HepG2 (cell line): Measurements from ENCODE around the gene ZBTB2. TPM values are rescaled to one million over a fixed set of nuclear protein-coding genes. Genes with fewer than 3 reads are reported as not detected.
A peak's percentile ranks its signal among the peaks of the same experiment; 100 is the strongest.

ENCODE experiments used
- ASH2L ChIP-seq: fragments of 300-600, 200-600 bp; sonication (generic); IDR thresholded peaks from 2 replicates; pipeline ENCODE4 v1.7.0; 2017; ENCODE audit warnings: low read depth, mild to moderate bottlenecking, moderate library complexity, mixed read lengths, low read length; ENCODE audit not compliant: insufficient read length
- BATF2 ChIP-seq: sonication (generic); formaldehyde crosslinking; IDR thresholded peaks from 2 replicates; pipeline ENCODE4 v1.8.0; 2022; ENCODE audit warnings: mild to moderate bottlenecking, missing genetic modification reagents, moderate library complexity
- BCLAF1 ChIP-seq: fragments of 450-650 bp; IDR thresholded peaks from 2 replicates; pipeline ENCODE4 v1.6.1; 2017; ENCODE audit warnings: mild to moderate bottlenecking
- HMGXB4 ChIP-seq, 2 experiments: sonication (generic) in 1 of 2; formaldehyde crosslinking in 1 of 2; IDR thresholded peaks; 2 replicates each; pipeline versions ENCODE4 v1.4.0 to v1.6.1; 2018 to 2020; ENCODE audit warnings: missing genetic modification reagents in 2 of 2, borderline replicate concordance in 1 of 2, low read depth in 1 of 2, mild to moderate bottlenecking in 1 of 2, missing biosample characterization in 1 of 2
- KDM3A ChIP-seq: IDR thresholded peaks from 2 replicates; pipeline ENCODE4 v1.6.1; 2018; ENCODE audit warnings: low read depth, missing compliant biosample characterization
- KMT2B ChIP-seq: IDR thresholded peaks from 2 replicates; pipeline ENCODE4 v1.6.1; 2016; ENCODE audit warnings: missing genetic modification reagents, missing compliant biosample characterization
- LCORL ChIP-seq, 2 experiments: fragments of 450-650 bp in 1 of 2; sonication (generic) in 1 of 2; formaldehyde crosslinking in 1 of 2; IDR thresholded peaks; 2 replicates each; pipeline versions ENCODE4 v1.5.0 to v1.6.1; 2017 to 2020; ENCODE audit warnings: antibody characterized with exemption in 1 of 2, missing genetic modification reagents in 1 of 2
- MTF2 ChIP-seq: sonication (generic); formaldehyde crosslinking; IDR thresholded peaks from 2 replicates; pipeline ENCODE4 v1.5.0; 2020; ENCODE audit warnings: missing genetic modification reagents, borderline replicate concordance
- NR2C2 ChIP-seq: sonication (generic); formaldehyde crosslinking; IDR thresholded peaks from 2 replicates; pipeline ENCODE4 v1.4.0; 2020; ENCODE audit warnings: missing genetic modification reagents, mild to moderate bottlenecking, moderate library complexity, borderline replicate concordance
- NR2F1 ChIP-seq, 2 experiments: fragments of 450-650 bp in 1 of 2; formaldehyde crosslinking in 1 of 2; IDR thresholded peaks; 2 replicates each; pipeline versions ENCODE4 v1.5.0 to v1.6.1; 2016 to 2020; ENCODE audit warnings: mild to moderate bottlenecking in 1 of 2, missing compliant biosample characterization in 1 of 2, missing genetic modification reagents in 1 of 2, moderate library complexity in 1 of 2
- RFX5 ChIP-seq: IDR thresholded peaks from 2 replicates; pipeline ENCODE4 v1.6.1; 2011; ENCODE audit warnings: low read depth, low read length, improper control_type of control experiment
- TIGD3 ChIP-seq: sonication (generic); formaldehyde crosslinking; IDR thresholded peaks from 2 replicates; pipeline ENCODE4 v1.5.1; 2020; ENCODE audit warnings: mild to moderate bottlenecking, missing genetic modification reagents, borderline replicate concordance
- TOPORS ChIP-seq: sonication (generic); formaldehyde crosslinking; IDR thresholded peaks from 2 replicates; pipeline ENCODE4 v1.8.0; 2023; ENCODE audit warnings: mild to moderate bottlenecking, missing genetic modification reagents
- ZMAT5 ChIP-seq: sonication (generic); formaldehyde crosslinking; IDR thresholded peaks from 2 replicates; pipeline ENCODE4 v1.5.0; 2020; ENCODE audit warnings: mild to moderate bottlenecking, low read depth, missing genetic modification reagents, borderline replicate concordance
- ZNF101 ChIP-seq: sonication (generic); formaldehyde crosslinking; IDR thresholded peaks from 2 replicates; pipeline ENCODE4 v1.4.0; 2020; ENCODE audit warnings: mild to moderate bottlenecking, low read depth, missing genetic modification reagents, borderline replicate concordance
- ZNF124 ChIP-seq: sonication (generic); formaldehyde crosslinking; IDR thresholded peaks from 2 replicates; pipeline ENCODE4 v1.4.0; 2020; ENCODE audit warnings: missing genetic modification reagents
- ZNF333 ChIP-seq: sonication (generic); formaldehyde crosslinking; IDR thresholded peaks from 2 replicates; pipeline ENCODE4 v1.4.0; 2020; ENCODE audit warnings: mild to moderate bottlenecking, missing genetic modification reagents, borderline replicate concordance
- ZNF775 ChIP-seq: sonication (generic); formaldehyde crosslinking; IDR thresholded peaks from 2 replicates; pipeline ENCODE4 v1.4.0; 2020; ENCODE audit warnings: missing genetic modification reagents, mild to moderate bottlenecking, moderate library complexity, borderline replicate concordance
- ZNF841 ChIP-seq: sonication (generic); formaldehyde crosslinking; IDR thresholded peaks from 2 replicates; pipeline ENCODE4 v1.8.1; 2023; ENCODE audit warnings: missing genetic modification reagents, borderline replicate concordance
- polyA plus RNA-seq, 8 experiments: library from polyadenylated mRNA; depleted of rRNA in 3 of 8; stranded (reverse) in 7 of 8; unstranded in 1 of 8; fragments of >200 nt; fragmentation: Illumina TruSeq in 4 of 8; extraction: Trizol in 4 of 8; gene quantifications; 2 replicates each; pipeline versions ENCODE4 v1.2.1 to v1.2.3, GENCODE V29; 2011 to 2016; ENCODE audit warnings: low read depth in 4 of 8, missing spikeins in 1 of 8, mixed read lengths in 1 of 8; ENCODE audit not compliant: insufficient read depth in 1 of 8
- total RNA-seq, 5 experiments: library from RNA; depleted of rRNA; stranded (reverse); fragments of >200 nt; fragmentation: Illumina TruSeq; extraction: Trizol; gene quantifications; 2 replicates each; pipeline ENCODE4 v1.2.3, GENCODE V29; 2016; ENCODE audit warnings: low read depth in 1 of 5
- TF ChIP-seq, protein P1 (sequence below), 2 experiments: fragments of 450-650 bp in 1 of 2; sonication (generic) in 1 of 2; formaldehyde crosslinking; IDR thresholded peaks; 2 replicates each; pipeline versions ENCODE4 v1.5.0 to v1.8.0; 2020 to 2022; ENCODE audit warnings: mild to moderate bottlenecking in 1 of 2, missing genetic modification reagents in 1 of 2

Gene ZBTB2
- total and polyA plus RNA-seq, 2 of the 13 experiments (the other 11 are each of a cell fraction or from before 2014, with no cell fraction given), result 15.4 to 22.8 TPM

- TF ChIP-seq ZMAT5 (CRISPR knock-in tag) (no peak), HMGXB4 (CRISPR knock-in tag; IDR thresholded peaks at IDR 0.05; ENCODE audit: borderline replicate concordance in 1 of 2, low read depth in 1 of 2) (peak in 1 of 2 experiments; percentile 68; a peak in 1 of 4 replicates), ZNF841 (CRISPR knock-in tag) (no peak), MTF2 (CRISPR knock-in tag) (no peak), BCLAF1 (no peak), TOPORS (CRISPR knock-in tag) (no peak), ZNF101 (CRISPR knock-in tag) (0 out of 2 replicates have a peak, but pooled peaks have one; percentile 57), NR2F1 (CRISPR knock-in tag; IDR thresholded peaks at IDR 0.05) (no peak), NR2C2 (CRISPR knock-in tag) (no peak), BATF2 (CRISPR knock-in tag) (no peak), ZNF124 (CRISPR knock-in tag) (no peak), KMT2B (CRISPR knock-in tag) (no peak; the same call in 1 of the 2 replicates), TIGD3 (CRISPR knock-in tag) (no peak), RFX5 (no peak), ASH2L (peak; percentile 75), KDM3A (no peak), ZNF333 (CRISPR knock-in tag) (peak; percentile 28; the same call in 1 of the 2 replicates), ZNF775 (CRISPR knock-in tag) (no peak), LCORL (IDR thresholded peaks at IDR 0.05) (no peak), LCORL (CRISPR knock-in tag; IDR thresholded peaks at IDR 0.05) (no peak)
- TF ChIP-seq, protein P1, sequence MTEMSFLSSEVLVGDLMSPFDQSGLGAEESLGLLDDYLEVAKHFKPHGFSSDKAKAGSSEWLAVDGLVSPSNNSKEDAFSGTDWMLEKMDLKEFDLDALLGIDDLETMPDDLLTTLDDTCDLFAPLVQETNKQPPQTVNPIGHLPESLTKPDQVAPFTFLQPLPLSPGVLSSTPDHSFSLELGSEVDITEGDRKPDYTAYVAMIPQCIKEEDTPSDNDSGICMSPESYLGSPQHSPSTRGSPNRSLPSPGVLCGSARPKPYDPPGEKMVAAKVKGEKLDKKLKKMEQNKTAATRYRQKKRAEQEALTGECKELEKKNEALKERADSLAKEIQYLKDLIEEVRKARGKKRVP (CRISPR knock-in tag; IDR thresholded peaks at IDR 0.05), result no peak
These were observed 398 bp downstream of the ZBTB2 start (continued) for GRCh38 chr6:151390851-151391470.
